Type B pancreatic cell (in vitro differentiated cells): Measurements from ENCODE around the gene JAKMIP1. TPM values are rescaled to one million over a fixed set of nuclear protein-coding genes. Genes with fewer than 3 reads are reported as not detected.

Experiments
- DNase-seq: peaks from one replicate; pipeline ENCODE4 v3.0.0; 2021; ENCODE audit warnings: mixed read lengths; ENCODE audit not compliant: unreplicated experiment; ENCODE audit errors: extremely low spot score
- H3K27ac Mint-ChIP-seq: 2 replicates; pipeline ENCODE4 v1.8.0; 2021; ENCODE audit warnings: mild to moderate bottlenecking, mixed read lengths
- H3K27me3 Mint-ChIP-seq: 2 replicates; pipeline ENCODE4 v1.8.0; 2021; ENCODE audit warnings: mixed read lengths
- H3K36me3 Mint-ChIP-seq: 2 replicates; pipeline ENCODE4 v1.8.0; 2021; ENCODE audit warnings: mixed read lengths
- H3K4me1 Mint-ChIP-seq: one replicate; pipeline ENCODE4 v1.8.0; 2021; ENCODE audit warnings: mixed read lengths; ENCODE audit not compliant: unreplicated experiment
- H3K4me3 Mint-ChIP-seq: 2 replicates; pipeline ENCODE4 v1.8.0; 2021; ENCODE audit warnings: mild to moderate bottlenecking, mixed read lengths
- H3K9me3 Mint-ChIP-seq: 2 replicates; pipeline ENCODE4 v1.8.0; 2021; ENCODE audit warnings: mixed read lengths
- total RNA-seq: library from RNA; stranded (reverse); gene quantifications from 2 replicates; pipeline ENCODE4 v1.2.1, GENCODE V29; 2021; ENCODE audit warnings: low replicate concordance
- TF ChIP-seq, protein P1 (sequence below): fragments of 200-600 bp; sonication (generic); conservative IDR thresholded peaks from 2 replicates; pipeline ENCODE4 v1.5.0; 2021; ENCODE audit warnings: antibody characterized with exemption, mild to moderate bottlenecking

The JAKMIP1 gene
- total RNA-seq, 1 donor from 2014 or later, result 0.89 TPM

DNA sequence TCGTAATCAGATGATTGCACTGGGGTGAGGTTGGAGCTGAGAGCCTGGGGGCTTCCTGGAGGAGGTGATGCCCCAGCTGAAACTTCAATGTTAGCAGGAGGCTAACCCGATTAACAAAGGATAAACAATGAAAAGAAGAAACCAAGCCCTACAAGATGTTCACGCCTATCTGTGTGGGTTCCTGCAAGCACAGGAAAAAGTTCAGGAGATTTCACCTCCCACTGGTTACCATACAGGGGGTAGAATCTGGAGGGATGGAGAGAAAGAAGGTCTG is 27.5 kb downstream of the JAKMIP1 start:
- Mint-ChIP-seq H3K4me1 (no peaks in the 10 kb centered on the region), H3K36me3 (no peaks in the 10 kb centered on the region), H3K27me3 (peaks cover under 1% of the 10 kb centered on the region), H3K27ac (no peak overlapping the region), H3K4me3 (no peak overlapping the region), H3K9me3 (peaks cover 3% of the 10 kb centered on the region)
- TF ChIP-seq, protein P1, sequence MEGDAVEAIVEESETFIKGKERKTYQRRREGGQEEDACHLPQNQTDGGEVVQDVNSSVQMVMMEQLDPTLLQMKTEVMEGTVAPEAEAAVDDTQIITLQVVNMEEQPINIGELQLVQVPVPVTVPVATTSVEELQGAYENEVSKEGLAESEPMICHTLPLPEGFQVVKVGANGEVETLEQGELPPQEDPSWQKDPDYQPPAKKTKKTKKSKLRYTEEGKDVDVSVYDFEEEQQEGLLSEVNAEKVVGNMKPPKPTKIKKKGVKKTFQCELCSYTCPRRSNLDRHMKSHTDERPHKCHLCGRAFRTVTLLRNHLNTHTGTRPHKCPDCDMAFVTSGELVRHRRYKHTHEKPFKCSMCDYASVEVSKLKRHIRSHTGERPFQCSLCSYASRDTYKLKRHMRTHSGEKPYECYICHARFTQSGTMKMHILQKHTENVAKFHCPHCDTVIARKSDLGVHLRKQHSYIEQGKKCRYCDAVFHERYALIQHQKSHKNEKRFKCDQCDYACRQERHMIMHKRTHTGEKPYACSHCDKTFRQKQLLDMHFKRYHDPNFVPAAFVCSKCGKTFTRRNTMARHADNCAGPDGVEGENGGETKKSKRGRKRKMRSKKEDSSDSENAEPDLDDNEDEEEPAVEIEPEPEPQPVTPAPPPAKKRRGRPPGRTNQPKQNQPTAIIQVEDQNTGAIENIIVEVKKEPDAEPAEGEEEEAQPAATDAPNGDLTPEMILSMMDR, result no peak
- no peak for DNase-seq

DNA sequence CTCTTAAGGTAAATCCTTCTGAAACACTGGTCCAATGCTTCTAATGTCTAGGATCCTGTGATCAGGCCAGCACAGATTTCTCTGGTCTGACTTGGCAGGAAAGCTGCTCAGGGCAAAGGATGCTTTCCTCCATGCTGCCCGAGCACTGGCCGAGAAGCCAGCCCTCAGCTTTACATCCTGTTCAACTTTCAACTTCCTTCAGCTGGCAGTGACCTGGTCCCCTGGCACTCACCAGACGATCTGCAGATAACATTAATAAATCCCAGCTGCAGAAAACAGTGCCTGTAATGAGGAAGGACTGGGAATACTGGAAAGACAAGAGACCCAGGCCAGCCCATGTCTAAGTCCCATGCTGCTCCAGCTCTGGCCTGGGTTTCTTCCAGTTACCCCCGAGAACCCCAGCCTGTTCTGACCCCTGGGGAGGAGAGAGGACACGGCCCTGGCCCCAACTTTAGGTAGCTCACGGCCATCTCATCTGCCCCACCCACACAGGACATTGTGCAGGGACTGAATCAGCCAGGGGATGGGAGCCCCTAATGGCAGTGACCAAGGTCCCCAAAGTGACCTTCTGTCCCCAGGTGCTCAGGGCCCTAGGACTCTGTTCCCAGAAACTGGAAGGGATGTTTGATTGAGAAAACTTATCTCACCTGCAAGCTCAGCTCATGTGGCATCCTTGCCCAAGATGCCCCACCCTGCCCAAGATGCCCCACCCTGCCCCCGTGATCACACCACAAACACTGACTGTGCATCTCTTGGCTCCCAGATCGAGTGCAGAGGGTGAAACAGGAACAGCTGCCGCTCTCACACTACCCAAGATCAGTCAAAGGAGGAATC is 28.0 kb downstream of the JAKMIP1 start:
- Mint-ChIP-seq H3K4me1 (no peaks in the 10 kb centered on the region), H3K9me3 (no peaks in the 10 kb centered on the region), H3K27ac (no peak overlapping the region), H3K27me3 (no peaks in the 10 kb centered on the region), H3K36me3 (no peaks in the 10 kb centered on the region), H3K4me3 (no peak overlapping the region)
- TF ChIP-seq, protein P1, result no peak
- no peak for DNase-seq

DNA sequence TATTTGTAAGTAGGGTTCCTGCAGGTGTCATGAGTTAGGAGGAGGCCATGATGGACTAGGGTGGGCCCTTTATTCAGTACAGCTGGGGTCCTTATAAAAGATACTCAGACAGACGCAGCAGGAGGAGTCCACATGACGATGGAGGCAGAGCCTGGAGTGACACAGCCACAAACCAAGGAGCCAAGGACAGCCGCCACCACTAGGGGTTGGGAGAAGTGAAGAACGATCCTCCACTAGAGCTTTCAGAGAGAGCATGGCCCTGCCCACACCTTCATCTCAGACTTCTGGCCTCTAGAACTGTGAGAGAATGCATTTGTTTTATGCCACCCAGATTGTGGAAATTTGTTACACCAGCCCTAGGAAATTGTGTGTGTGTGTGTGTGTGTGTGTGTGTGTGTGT is 31.1 kb downstream of the JAKMIP1 start:
- Mint-ChIP-seq H3K27me3 (no peaks in the 10 kb centered on the region), H3K27ac (no peak overlapping the region), H3K4me1 (no peaks in the 10 kb centered on the region), H3K9me3 (no peaks in the 10 kb centered on the region), H3K4me3 (no peak overlapping the region), H3K36me3 (no peaks in the 10 kb centered on the region)
- TF ChIP-seq, protein P1, result no peak
- DNase-seq, result no peak

DNA sequence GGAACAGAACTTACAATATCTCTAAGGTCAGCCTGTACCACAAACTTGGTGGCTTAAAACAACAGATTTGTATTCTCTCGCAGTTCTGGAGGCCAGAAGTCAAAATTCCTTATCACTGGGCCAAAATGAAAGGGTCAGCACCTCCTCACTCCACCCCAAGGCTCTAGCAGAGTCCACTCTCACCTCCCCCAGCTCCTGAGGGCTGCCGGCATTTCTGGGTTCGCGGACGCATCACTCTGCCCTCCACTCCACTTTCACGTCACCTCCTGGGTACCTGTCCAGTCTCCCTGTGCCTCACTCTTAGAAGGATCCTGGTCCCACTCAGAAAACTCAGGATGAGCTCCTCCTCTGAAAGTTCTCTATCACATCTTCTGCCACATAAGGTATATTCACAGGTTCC is 34.6 kb downstream of the JAKMIP1 start:
- H3K27me3 Mint-ChIP-seq, result peaks cover 5% of the 10 kb centered on the region
- DNase-seq, result no peak
- H3K4me3 Mint-ChIP-seq, result no peak overlapping the region
- peaks cover 6% of the 10 kb centered on the region for H3K9me3 Mint-ChIP-seq
- H3K4me1 Mint-ChIP-seq, result no peaks in the 10 kb centered on the region
- TF ChIP-seq, protein P1, result no peak
- no peak overlapping the region for H3K27ac Mint-ChIP-seq
- H3K36me3 Mint-ChIP-seq, result no peaks in the 10 kb centered on the region

DNA sequence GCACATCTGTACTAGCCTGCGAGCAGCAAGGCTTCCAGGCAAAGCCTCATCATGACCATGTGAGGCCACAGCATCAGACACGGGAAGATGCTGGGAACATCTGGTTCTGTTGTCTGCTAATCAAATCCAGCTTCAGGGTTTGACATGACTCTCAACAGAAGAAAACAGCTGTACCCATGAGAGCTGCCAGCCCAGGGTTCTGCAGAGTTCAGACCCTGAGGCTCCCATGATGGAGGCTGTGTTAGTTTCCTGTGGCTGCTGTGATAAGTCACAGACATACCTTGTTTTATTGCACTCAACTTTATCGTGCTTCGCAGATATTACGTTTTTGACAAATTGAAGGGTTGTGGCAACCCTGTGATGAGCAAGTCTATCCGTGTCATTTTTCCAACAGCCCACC is 37.5 kb downstream of the JAKMIP1 start:
- H3K4me3 Mint-ChIP-seq, result no peak overlapping the region
- H3K4me1 Mint-ChIP-seq, result no peaks in the 10 kb centered on the region
- H3K27me3 Mint-ChIP-seq, result peaks cover 18% of the 10 kb centered on the region
- no peaks in the 10 kb centered on the region for H3K36me3 Mint-ChIP-seq
- H3K27ac Mint-ChIP-seq, result no peak overlapping the region
- no peak for DNase-seq
- peaks cover 6% of the 10 kb centered on the region for H3K9me3 Mint-ChIP-seq
- TF ChIP-seq, protein P1, result no peak
